Nucleus accumbens (tissue), 56 donors: ENCODE data around the gene MRTFA.

ENCODE experiments used
- DNase-seq, 56 donors: peaks; one replicate each; lab custom pipeline; 2025; lab: John Stamatoyannopoulos, UW

Gene MRTFA

GRCh38 chr22:40420341-40421081 lies 216.0 kb downstream of the MRTFA start:
- no peak for DNase-seq

DNA sequence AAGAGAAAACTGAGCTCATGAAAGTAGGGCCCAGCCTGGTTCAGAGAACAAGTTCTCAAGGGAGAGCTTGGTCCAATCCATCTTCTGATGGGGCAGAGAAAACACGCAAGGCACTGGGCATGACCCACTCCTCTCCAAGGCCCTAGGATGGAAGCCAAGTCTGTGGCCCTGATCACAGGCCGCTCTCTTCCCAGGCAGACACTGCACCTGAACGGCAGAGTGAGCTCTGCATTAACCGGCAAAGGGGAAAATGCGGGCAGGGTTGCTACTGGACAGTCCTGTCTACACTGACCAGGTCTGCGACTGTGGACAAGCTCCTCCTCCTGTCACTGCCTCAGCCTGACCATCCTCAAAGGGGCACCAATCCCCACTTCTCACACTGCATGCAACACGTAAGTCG lies 216.8 kb downstream of the MRTFA start:
- DNase-seq: no peak

DNA sequence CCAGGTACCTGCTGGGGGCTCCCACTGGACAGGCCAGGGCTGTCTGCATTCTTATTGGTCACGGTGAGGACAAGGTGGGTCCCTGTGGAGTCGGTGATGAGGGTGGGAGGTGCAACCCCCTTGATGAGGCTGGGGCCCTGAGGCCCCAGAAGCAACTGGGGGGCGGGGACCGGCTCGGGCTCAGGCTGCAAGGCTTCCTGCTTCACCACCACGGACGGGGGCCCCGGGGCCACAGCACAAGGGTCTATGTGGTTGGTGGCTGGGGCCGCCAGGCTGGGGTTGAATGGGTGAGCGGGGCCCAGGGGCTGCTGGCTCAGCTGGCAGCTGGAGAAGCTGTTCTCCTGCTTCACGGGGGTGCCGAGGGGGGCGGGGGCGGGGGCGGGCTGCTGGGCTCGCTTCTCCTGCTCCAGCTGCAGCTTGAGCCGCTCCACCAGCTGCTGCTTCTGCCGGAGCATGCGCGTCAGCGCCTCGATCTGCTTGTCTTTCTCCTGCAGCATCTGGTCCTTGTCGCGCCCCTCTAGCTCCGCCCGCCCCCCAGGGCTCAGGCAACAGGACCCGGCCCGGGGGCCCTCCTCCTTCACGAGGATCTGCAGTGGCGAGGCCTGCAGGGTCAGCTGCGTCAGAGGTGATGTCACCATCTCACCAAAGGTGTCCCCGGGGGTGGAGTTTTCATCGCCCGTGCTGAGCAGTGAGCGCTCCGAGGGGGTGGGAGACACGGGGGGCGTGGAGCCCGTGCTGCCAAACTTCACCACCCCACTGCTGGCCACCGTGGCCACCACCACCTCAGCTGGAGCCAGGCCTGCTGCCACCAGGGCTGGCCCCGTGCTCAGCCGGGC lies 217.9 kb downstream of the MRTFA start:
- peak in 37 of 56 donors; percentile 7 to 74 (median 36) for DNase-seq

DNA sequence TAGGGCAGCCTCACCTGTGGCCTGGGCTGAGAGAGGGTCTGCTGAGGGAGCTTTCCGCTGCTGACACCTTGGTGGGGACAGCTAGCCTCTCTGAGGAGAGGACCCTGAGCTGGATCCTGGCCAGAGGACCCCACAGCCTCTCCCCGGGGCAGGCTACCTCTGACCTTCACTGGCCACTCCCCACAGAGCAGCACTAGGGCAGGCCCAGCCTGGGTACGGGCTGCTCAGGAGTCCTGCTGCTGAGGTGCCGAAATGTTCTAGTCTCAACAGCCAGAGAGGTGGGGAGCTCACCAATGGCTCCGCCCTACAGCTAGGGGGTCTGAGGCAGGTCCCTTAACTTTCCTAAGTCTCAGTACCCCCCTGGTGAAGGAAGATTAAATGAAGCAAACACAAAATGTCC lies 218.6 kb downstream of the MRTFA start:
- DNase-seq: no peak

DNA sequence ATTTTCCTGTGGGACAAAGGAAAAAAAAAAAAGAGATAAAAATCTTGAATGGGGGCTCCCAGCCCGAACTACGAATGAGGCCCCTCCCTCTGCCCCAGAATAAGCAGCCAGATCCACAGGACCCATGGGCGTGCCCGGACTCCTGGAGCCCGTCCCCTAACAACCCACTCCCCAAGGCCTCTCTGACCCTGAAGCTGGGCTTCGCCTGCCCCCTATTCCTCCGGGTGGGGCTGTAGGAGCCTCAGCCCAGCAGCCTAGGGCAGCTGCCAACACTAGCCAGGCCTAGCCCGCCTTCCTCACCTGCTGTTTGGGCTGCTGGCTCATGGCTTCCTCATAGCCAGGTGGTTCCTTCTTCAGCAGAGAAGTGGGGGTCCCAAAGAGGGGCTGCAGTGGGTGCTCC lies 219.5 kb downstream of the MRTFA start:
- no peak for DNase-seq

DNA sequence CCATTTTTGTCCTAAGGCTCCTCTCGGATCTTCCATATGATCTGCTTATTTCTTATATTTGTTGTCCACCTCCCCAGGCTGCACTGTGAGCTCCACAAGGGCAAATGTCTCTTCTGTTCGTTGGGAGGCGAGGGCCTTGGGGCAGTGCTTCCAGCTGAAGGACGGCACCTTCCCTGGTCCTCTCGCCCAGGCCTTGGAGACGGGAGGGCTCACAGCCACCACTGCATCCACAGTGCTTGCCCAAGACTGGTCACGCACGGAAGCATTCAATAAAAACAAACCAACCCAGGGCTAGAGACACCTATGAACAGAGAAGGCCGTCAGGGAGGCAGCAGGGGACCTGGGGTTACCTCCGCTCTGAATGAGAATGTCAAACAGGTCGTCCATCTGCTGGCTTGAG lies 219.9 kb downstream of the MRTFA start:
- DNase-seq: no peak

- no peak for DNase-seq
Measured at GRCh38 chr22:40416267-40416570, 220.3 kb downstream of the MRTFA start.

GRCh38 chr22:40415531-40416266 lies 220.8 kb downstream of the MRTFA start:
- DNase-seq: no peak

- no peak for DNase-seq
Measured at GRCh38 chr22:40414838-40415505, 221.5 kb downstream of the MRTFA start.

GRCh38 chr22:40414311-40414710 lies 222.2 kb downstream of the MRTFA start:
- DNase-seq: no peak

GRCh38 chr22:40413873-40414272 lies 222.6 kb downstream of the MRTFA start:
- DNase-seq: no peak

- no peak for DNase-seq
Measured at GRCh38 chr22:40412441-40412840, 224.1 kb downstream of the MRTFA start.

GRCh38 chr22:40411506-40411861 lies 225.0 kb downstream of the MRTFA start:
- DNase-seq: no peak

DNA sequence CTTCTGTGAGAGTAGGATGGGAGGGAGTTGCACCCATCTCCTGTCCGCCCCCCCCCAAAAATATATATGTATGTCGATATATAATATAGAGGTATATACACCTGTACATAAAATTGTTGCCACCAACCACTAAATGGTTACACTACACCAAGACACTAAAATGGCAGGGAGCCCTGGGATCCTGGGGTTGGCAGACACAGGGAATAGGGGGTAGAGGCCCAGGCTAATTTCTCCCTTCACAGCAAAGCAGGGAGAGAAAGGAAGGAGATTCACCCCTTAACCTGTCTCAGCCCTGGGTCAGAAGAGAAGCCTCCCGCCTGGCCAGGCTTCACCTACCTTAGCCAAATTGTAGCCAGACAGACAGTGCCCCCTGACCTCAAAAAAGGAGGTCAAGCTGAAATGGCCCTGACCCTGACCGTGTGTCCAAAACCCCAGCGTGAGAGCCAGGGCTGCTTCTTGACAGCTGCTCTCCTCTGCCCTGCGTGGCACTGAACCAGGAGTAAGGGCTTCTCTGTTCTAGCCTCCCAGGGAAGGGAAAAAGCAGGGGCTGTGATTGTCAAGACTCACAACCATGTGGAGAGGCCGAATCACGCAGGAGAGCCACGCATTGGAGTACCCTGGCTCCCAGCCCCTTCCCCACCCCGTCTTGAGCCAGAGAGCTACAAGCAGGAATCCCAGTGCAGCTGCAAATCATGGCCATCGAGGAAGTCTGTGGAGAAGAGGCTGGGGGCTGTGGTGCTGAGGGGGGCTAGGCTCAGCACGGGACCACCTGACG lies 225.6 kb downstream of the MRTFA start:
- no peak for DNase-seq

GRCh38 chr22:40410272-40410671 lies 226.2 kb downstream of the MRTFA start:
- no peak for DNase-seq

- no peak for DNase-seq
Measured at GRCh38 chr22:40409613-40410113, 226.9 kb downstream of the MRTFA start.

- DNase-seq: no peak
Measured at GRCh38 chr22:40408718-40409612, 227.6 kb downstream of the MRTFA start.

DNA sequence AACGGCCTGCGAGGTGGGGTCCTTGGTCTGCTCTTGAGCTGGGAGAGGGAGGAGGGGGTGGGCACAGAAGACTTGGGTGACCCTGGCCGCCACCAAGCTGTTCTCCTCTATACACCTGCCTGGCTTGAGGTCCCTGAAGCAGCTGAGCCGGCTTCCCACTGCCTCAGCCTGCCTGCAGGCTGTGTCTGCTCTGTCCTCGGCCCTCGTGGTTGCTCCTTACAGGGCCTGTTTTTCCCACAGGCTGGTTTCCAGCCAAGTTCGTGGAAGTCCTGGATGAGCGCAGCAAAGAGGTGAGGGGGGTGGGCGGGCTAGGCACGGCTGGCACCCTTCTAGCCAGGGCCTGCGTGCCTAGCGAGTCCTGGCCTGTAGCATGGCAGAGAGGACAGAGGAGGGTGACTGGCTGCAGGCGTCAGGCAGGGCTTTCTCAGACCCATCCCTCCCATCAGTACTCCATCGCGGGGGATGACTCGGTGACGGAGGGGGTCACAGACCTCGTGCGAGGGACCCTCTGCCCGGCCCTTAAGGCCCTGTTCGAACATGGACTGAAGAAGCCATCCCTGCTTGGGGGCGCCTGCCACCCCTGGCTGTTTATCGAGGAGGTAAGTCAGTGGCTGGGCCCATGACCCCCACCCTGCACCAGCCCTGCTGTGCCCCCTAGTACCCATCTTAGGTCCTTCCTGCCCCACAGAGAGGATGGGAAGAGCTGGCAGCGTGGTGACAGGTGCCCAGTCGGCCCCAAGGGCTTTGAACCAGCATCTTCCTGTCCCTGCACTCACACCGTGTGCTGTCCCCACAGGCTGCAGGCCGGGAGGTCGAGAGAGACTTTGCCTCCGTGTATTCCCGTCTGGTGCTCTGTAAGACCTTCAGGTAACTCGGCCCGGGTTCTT lies 228.4 kb downstream of the MRTFA start:
- DNase-seq: no peak
